ES-I3 (cell line): ENCODE data around the gene ANO2.

Experiments used
- H3K36me3 ChIP-seq: 2 replicates; pipeline ENCODE4 v1.6.1; 2013; ENCODE audit warnings: mild to moderate bottlenecking, low read length, control low read depth, moderate library complexity; ENCODE audit not compliant: insufficient read depth
- H3K4me1 ChIP-seq: 2 replicates; pipeline ENCODE4 v1.6.1; 2013; ENCODE audit warnings: mild to moderate bottlenecking, control low read depth, low read length; ENCODE audit not compliant: insufficient read depth
- H3K9ac ChIP-seq: 2 replicates; pipeline ENCODE4 v1.6.1; 2013; ENCODE audit warnings: low read depth, mild to moderate bottlenecking, low read length, moderate library complexity
- H3K9me3 ChIP-seq: 2 replicates; pipeline ENCODE4 v1.6.1; 2013; ENCODE audit warnings: mild to moderate bottlenecking, low read length, moderate library complexity; ENCODE audit not compliant: control insufficient read depth, insufficient read depth

The ANO2 gene

DNA sequence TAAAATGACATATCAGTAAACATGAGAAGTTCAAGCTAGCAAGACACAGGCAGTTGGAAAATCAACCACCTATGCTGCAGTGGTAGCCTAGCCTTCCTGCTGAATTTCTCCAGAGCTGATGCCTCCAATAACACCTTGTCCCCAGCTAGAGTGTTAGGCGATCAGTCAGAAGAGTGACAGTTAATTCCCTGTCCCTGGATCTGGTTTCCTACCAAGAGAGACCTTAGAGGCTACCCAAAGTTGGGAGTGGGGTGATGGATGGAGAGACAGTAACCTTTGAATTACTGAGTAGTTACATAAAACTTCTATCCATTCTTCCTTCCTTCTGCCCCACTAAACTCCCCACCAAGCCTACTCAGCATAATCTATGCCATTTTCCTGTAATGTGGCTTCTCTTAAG is 1.9 kb upstream of the ANO2 start:
- no peaks in the 10 kb centered on the region for H3K36me3 ChIP-seq
- no peaks in the 10 kb centered on the region for H3K4me1 ChIP-seq
- no peaks in the 10 kb centered on the region for H3K9me3 ChIP-seq
- no peak overlapping the region for H3K9ac ChIP-seq

GRCh38 chr12:5946388-5946787 is 1.3 kb upstream of the ANO2 start:
- Histone ChIP-seq H3K9me3 (no peaks in the 10 kb centered on the region), H3K36me3 (no peaks in the 10 kb centered on the region), H3K9ac (no peak overlapping the region), H3K4me1 (no peaks in the 10 kb centered on the region)

DNA sequence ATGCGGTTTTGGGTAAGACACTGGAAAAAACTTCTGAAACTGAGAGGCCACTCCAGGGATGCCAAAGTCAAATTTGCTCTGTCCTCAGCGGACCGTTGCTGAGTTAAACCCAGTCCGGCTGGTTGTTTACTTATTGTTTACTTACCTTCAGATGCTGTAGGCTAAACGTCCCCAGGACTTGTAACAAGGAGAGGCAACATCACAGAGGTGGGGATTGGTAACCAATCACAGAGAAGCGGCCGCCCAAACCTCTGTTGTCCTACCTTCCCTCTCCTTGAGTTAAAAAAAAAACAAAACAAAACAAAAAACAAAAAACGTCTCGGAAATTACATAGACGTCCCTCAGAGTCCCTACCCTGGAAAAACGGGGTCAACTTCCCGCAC is 380 bp downstream of the ANO2 start:
- peak overlapping the region; percentile 85 for H3K9ac ChIP-seq
- no peaks in the 10 kb centered on the region for H3K9me3 ChIP-seq
- no peaks in the 10 kb centered on the region for H3K36me3 ChIP-seq
- H3K4me1 ChIP-seq = no peaks in the 10 kb centered on the region; the same call in 1 of the 2 replicates

DNA sequence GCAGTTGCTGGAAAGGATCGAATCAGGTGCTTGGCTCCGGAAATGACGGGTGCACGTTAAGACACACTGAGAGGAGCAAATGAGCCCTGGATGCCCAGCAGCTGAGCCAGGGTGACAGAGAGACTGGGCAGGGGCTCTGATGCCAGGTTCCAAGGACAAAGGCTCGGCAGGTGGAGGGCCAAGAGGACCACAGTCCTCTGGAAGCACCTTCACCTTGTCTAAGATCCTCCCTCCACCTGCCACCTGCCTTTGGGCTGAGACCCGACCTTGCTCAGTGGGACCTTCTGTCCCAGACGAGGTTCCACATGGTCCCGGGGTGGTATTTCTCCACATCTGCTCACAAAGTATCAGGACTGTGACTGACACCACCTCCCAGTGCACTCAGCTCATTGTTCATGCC is 1.0 kb downstream of the ANO2 start:
- no peak overlapping the region for H3K9ac ChIP-seq
- no peaks in the 10 kb centered on the region; the same call in 1 of the 2 replicates for H3K4me1 ChIP-seq
- H3K9me3 ChIP-seq = no peaks in the 10 kb centered on the region
- no peaks in the 10 kb centered on the region for H3K36me3 ChIP-seq

GRCh38 chr12:5941907-5942306 is 3.2 kb downstream of the ANO2 start:
- Histone ChIP-seq H3K9ac (no peak overlapping the region), H3K9me3 (no peaks in the 10 kb centered on the region), H3K36me3 (no peaks in the 10 kb centered on the region), H3K4me1 (no peaks in the 10 kb centered on the region; the same call in 1 of the 2 replicates)

GRCh38 chr12:5927732-5928516 is 17.1 kb downstream of the ANO2 start:
- H3K4me1 ChIP-seq = no peaks in the 10 kb centered on the region
- no peaks in the 10 kb centered on the region for H3K36me3 ChIP-seq
- H3K9ac ChIP-seq = no peak overlapping the region
- H3K9me3 ChIP-seq = no peaks in the 10 kb centered on the region

DNA sequence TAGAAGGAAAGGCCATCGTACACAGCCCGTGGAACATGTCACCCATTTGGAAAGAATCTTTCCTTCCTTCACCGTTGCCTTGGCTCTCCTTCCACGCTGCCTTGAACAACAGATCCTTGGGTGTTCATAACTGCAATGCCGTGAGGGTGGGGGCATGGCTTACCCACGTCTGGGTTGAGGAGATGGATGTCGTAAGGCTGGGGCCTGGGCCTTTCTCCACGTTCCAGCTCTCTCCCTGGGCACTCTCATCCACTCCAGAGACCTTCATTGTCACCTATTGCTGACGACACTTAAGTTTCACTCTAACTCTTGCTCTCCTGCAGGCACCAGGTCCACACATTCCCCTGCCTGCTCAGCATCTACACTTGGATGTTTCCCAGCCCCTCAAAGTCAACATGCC is 19.4 kb downstream of the ANO2 start:
- Histone ChIP-seq H3K9me3 (no peaks in the 10 kb centered on the region), H3K4me1 (no peaks in the 10 kb centered on the region), H3K9ac (no peak overlapping the region), H3K36me3 (no peaks in the 10 kb centered on the region)

GRCh38 chr12:5924342-5924741 is 20.7 kb downstream of the ANO2 start:
- H3K4me1 ChIP-seq = no peaks in the 10 kb centered on the region
- no peak overlapping the region for H3K9ac ChIP-seq
- H3K36me3 ChIP-seq = no peaks in the 10 kb centered on the region
- no peaks in the 10 kb centered on the region for H3K9me3 ChIP-seq

- H3K36me3 ChIP-seq = no peaks in the 10 kb centered on the region
- no peaks in the 10 kb centered on the region for H3K9me3 ChIP-seq
These were observed 21.3 kb downstream of the ANO2 start for GRCh38 chr12:5923751-5924150.

DNA sequence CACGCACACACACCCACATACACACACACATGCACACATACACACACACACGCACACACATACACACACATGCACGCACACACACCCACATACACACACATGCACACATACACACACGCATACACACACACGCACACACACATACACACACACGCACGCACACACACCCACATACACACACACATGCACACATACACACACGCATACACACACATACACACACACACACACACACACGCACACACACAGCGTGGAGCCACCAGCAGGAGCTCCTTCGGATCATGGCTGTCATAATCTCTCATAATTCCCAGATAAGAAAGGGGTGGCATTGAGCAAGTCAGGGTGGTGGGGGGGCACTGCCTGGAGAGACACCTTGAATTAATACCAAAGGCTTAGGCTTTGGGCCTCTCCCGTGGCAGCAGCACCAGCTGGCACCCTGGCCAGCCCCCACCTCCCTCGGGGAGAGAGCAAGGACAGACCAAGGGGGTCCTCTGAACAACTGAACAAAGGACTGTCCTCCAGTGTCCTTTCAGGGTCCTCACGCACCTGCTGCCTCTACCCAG is 21.9 kb downstream of the ANO2 start:
- Histone ChIP-seq H3K36me3 (no peaks in the 10 kb centered on the region), H3K4me1 (no peaks in the 10 kb centered on the region), H3K9me3 (no peaks in the 10 kb centered on the region), H3K9ac (no peak overlapping the region)

More at GRCh38 chr12:5923751-5924150, 21.3 kb downstream of the ANO2 start:
- no peaks in the 10 kb centered on the region for H3K4me1 ChIP-seq
- H3K9ac ChIP-seq = no peak overlapping the region

- Histone ChIP-seq H3K4me1 (no peaks in the 10 kb centered on the region), H3K9me3 (no peaks in the 10 kb centered on the region), H3K9ac (no peak overlapping the region), H3K36me3 (no peaks in the 10 kb centered on the region)
These were observed 22.8 kb downstream of the ANO2 start for GRCh38 chr12:5921966-5922899.

GRCh38 chr12:5921027-5921909 is 23.8 kb downstream of the ANO2 start:
- H3K36me3 ChIP-seq = no peaks in the 10 kb centered on the region
- H3K9me3 ChIP-seq = no peaks in the 10 kb centered on the region
- no peak overlapping the region for H3K9ac ChIP-seq
- no peaks in the 10 kb centered on the region for H3K4me1 ChIP-seq

GRCh38 chr12:5916785-5917290 is 28.2 kb downstream of the ANO2 start:
- Histone ChIP-seq H3K9me3 (no peaks in the 10 kb centered on the region), H3K9ac (no peak overlapping the region), H3K4me1 (no peaks in the 10 kb centered on the region), H3K36me3 (no peaks in the 10 kb centered on the region)

DNA sequence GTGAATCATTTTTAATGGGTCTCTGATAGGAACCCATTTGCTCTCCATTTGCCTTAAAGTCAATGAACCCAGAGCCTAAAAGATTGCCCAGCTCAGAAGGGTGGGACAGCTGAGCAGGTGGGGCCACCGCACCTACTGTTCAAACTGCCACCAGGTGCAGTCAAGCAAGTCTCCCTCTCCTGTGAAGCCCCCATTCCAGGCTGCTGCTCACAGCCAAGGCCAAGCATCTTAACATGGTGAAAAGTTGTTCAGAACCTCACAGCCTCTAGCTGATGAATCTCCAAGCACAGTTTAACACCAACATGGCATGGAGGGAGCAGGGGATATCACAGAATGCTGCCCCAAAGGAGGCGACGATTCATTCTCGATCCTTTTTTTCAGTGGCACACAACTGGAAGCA is 29.5 kb downstream of the ANO2 start:
- no peaks in the 10 kb centered on the region for H3K4me1 ChIP-seq
- no peak overlapping the region for H3K9ac ChIP-seq
- H3K36me3 ChIP-seq = no peaks in the 10 kb centered on the region
- no peaks in the 10 kb centered on the region for H3K9me3 ChIP-seq
